NCI-H2029 treated with DMSO at 0.1 percent for 48 hours (cell line): Measurements from ENCODE around the gene RAVER2.
"Not testable (repeated sequence)": the region's sequence is repeated elsewhere in the genome, so short reads cannot be mapped to it uniquely, and the experiment has no call there.

Experiments
- DNase-seq: peaks from one replicate; lab custom pipeline; 2025; lab: John Stamatoyannopoulos, UW

RAVER2 gene

DNA sequence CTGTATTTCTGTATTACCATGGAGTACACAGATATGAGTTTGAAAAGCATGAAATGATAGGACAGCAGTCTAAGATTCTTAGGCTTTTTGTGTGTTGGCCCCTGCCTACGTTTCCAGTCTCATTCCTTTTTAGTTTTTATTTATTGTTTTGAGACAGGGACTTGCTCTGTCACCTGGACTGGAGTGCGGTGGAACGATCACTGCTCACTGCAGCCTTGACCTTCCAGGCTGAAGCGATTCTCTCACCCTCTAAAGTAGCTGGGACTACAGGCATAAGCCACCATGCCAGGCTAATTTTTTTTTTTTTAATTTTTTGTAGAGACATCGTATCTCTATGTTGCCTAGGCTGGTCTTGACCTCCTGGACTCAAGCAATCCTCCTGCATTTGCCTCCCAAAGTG lies 3.8 kb downstream of the RAVER2 start:
- DNase-seq = no peak

DNA sequence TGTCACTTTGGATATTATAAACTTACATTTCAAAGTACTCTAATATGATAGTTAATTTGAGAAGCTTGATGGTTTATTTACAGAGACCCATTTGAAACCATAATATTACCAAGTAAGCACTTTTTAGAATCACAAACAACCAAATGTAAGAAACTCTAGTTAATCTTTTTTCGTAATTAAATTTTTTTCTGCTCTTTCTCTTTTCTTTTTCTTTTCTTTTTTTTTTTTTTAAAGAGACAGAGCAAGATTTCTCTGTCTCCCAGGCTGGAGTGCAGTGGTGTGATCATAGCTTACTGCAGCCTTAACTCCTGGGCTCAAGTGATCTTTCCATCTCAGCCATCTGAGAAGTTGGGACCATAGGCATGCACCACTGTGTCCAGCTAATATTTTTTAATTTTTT lies 5.2 kb downstream of the RAVER2 start:
- DNase-seq = no peak

DNA sequence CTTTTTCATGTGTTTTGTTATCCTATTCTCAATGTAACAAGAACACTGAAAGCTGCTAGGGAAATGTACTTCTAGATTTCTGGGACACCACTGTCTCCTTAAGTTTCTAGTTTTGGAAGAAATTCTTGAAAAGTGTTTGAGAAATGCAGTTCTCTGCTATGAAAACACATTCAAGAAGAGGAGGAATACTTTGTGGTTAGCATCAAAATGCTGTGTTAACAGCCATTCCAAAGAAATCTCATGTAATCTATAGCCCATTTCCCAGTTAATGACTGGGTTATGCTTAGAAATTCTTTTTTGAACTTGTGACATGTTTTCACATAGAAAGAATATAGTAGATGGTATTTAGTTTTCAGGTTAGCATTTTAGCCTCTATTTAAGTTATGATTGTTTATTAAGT lies 6.0 kb downstream of the RAVER2 start:
- DNase-seq = no peak

DNA sequence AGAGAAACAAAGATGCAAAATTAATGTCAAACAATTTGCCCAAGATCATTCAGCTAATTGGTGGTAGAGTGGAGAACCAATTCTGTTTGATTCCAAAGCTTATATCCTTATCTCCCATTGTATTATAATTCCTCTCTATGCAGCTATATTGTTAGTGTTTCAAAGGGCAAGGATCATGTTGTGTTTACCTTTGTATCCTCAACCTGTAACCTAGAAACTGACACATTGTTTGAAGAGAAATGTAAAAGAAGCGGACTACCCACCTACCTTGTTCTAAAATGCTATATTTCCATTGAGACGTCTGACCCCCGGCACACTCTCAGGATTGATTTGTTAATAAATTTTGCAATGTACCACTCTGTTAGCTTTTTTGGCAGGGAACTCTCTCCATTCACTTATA lies 9.3 kb downstream of the RAVER2 start:
- peak; percentile 26 for DNase-seq

DNA sequence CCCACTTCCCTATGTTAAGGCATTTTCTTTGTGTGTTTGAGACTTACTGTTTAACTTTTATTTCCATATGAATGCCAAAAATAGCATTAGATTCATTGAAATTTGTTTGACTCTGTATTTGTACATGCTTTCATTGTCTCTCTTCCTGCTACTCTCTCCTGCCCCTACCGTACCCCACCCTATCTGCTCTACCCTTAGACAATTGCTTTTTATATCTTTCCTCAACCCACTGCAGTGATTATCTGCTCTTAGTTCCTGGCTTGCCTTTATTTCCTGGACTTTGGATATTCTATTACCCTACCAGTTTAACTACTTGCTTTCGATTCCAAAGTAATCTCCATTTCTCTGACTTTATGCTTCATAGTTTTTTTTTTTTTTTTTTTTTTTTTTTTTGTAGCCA lies 10.5 kb downstream of the RAVER2 start:
- no peak for DNase-seq

DNA sequence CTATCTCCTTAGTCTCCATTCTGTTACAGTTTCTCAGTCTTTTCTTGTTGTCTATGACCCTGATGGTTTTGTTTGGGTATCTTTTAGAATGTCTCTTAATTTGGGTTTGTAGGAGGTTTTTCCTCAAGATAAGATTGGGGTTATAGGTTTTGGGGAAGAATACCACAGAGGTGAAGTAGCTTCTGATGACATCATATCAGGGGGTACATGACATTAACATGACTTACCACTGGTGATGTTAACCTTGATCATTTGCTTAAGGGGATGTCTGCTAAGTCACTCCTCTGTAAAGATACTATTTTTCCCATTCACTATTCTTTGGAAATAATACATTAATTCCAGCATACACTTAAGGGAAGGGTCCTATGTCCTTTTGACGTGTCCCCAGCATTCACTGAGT lies 11.9 kb downstream of the RAVER2 start:
- no peak for DNase-seq

DNA sequence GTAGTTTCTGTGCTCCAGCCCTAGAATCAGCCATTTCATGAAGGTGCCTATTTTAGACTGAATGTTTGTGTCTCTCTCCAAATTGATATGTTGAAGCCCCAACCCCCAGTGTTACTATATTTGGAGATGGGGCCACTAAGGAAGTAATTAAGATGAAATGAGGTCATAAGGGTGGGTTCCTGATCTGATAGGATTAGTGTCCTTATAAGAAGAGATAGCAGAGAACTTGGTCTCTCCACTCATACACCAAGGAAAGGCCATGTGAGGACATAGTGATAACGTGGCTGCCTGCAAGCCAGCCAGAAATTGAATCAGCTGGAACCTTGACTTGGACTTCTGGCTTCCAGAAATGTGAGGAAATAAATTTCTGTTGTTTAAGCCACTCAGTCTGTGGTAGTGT lies 12.3 kb downstream of the RAVER2 start:
- no peak for DNase-seq

DNA sequence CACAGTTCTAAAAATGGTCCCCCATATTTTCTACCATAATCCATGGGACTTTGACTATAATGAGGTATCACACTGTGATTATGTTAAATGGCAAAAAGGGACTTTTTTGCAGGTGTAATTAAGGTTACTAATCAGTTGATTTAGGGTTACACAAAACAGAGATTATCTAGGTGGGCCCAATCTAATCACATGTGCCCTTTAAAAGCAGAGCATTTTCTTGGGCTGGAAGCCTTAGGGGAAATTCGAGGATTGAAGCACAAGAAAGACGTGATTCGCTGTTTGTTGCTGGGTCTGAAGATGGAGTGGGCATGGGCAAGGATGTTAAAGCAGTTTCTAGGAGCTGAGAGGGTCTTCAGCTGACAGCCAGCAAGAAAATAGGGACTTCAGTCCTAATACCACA lies 13.4 kb downstream of the RAVER2 start:
- DNase-seq = no peak

DNA sequence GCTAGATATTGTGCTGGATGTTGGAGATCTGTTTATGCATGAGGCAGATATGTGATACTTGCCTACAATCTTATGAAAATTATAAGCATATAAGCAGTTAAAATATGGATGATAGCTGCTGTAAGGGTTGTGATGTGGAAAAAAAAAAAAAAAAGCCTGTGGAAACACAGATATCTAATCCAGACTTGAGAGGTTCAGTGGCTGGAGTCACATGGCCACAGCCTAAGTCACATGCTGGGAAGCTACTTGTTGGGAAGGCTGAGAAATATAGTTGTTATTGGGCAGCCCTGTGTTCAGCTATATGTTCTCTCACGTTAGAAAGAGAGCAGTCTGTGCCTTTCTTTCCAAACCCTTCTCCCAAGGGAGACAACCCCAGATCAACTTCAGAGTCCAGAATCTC lies 15.1 kb downstream of the RAVER2 start:
- DNase-seq = no peak

DNA sequence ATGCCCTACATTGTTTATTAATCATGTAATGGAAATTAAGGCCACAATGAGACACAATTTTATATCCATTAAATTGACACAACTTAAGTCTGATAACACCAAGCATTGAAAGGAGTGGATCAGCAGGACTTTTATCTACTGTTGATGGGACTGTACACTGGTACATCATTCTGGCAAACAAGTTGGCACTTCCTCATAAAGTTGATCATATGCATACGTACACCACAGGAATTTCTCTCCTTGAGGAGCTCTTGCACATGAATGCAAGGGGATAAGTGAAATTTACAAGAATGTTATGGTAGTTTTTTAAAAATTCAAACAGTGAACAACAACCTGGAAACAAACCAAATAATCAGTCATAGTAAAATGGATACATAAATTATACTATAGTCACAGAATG lies 20.1 kb downstream of the RAVER2 start:
- no peak for DNase-seq

DNA sequence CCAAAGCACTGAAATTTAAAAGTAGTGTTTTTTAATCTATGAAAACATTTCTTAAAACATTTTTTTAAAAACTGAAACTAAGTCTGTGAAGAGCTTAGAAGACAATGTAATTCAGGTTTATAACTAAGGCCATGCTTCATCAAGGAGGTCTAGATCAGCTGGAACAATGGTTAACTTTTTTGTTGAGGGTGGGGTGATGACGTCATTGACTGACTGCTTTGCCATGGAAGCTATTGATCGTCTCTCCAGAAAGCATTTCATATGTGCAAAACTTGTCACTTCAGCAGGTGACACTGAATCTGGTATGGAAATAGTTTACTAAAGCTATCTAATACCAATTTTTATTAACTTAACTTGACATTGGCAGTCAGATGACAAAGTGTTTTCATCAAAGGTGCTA lies 21.0 kb downstream of the RAVER2 start:
- DNase-seq = no peak

DNA sequence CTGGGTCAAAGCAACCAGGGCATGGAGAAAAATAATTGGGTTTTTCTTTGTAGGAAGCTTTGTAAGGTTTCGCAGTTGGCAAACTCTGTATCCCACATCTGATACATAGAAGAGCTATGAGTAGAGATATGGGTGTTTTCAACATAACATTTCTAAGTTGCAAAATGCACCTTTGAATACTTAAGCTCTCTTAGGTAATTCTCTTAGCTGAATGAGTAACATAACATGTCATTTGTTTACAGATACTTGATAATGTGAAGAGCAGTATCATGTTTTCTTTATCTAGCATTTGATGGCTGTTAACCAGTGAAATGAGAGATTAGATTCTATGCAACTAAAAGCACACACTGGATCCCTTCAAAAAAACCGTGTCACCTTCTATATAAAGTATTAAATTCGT lies 21.6 kb downstream of the RAVER2 start:
- DNase-seq = peak; percentile 74

DNA sequence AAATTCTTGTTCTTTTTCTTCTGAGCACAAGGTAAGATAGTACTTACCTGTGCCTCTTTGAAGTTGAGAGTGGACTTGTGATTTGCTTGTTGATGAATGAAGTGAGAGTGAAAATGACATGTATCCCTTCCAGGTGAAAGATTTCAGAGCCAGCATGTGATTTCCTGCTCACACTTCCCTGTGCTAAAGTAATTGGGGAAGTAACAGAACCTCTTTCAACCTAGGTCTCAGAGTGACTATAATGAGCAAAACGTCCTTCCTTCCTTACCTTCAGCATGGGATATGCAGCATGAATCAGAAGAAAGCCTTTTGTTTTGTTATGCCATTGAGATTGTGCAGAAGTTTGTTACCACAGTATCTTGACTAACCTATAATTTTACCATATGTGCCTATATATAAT lies 24.6 kb downstream of the RAVER2 start:
- no peak for DNase-seq

DNA sequence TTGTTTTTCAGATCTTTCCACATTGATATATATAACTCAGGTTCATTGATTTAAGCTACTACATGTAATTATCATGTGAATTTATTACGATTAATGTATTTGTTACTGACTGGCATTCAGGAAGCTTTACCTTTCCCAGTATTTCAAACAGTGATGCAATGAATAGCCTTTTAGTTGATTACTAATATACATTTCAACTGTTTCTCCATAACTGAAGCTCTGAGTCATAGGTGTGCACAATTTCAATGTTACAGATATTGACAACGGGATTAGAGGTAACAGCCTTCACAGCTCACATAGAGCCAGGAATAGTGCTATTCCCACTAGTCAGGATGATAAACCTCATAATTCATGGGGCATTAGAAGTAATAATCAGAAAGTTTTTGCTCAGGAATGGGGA lies 25.1 kb downstream of the RAVER2 start:
- no peak for DNase-seq

DNA sequence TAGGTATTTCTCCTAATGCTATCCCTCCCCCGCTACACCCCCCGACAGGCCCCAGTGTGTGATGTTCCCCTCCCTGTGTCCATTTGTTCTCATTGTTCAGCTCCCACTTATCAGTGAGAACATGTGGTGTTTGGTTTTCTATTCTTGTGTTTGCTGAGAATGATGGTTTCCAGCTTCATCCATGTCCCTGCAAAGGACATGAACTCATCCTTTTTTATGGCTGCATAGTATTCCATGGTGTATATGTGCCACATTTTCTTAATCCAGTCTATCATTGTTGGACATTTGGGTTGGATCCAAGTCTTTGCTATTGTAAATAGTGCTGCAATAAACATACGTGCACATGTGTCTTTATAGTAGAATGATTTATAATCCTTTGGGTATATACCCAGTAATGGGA lies 28.4 kb downstream of the RAVER2 start:
- not testable (repeated sequence) for DNase-seq

DNA sequence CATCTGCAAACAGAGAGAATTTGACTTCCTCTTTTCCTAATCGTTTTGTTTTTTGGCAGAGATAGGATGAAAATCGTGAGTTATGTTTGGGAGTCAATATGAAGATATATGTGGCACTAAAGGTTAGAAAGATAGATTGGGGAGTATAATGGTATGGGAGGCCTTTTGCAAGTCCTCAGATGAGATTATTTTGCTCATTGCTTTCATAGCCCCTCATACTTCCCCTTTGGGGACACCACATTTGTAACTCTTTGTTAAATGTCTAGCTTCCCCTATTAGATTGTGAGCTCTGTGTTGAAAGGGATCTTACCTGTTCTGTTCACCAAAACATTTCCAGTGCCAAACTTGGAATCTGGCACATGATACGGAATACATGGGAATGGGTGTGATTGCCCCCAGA lies 30.2 kb downstream of the RAVER2 start:
- no peak for DNase-seq

DNA sequence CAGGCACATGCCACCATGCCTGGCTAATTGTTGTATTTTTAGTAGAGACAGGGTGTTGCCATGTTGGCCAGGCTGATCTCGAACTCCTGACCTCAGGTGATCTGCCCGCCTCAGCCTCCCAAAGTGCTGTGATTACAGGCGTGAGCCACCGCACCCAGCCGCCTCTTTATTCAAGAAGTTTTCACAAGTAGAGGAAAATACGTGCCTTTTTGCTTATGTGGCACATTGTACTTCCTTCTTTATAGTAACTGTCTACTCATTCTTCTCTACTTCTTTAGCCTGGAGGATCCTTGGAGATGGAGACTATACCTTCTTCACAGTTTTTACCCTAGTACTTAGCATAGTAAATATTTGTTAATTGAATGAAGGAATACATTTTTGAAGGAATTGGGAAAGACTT lies 37.2 kb downstream of the RAVER2 start:
- DNase-seq = not testable (repeated sequence)

DNA sequence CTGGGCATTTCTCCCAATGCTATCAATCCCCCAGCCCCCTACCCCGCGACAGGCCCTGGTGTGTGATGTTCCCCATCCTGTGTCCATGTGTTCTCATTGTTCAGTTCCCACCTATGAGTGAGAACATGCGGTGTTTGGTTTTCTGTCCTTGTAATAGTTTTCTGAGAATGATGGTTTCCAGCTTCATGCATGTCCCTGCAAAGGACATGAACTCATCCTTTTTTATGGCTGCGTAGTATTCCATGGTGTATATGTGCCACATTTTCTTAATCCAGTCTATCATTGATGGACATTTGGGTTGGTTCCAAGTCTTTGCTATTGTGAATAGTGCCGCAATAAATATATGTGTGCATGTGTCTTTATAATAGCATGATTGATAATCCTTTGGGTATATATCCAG lies 38.0 kb downstream of the RAVER2 start:
- DNase-seq = not testable (repeated sequence)

DNA sequence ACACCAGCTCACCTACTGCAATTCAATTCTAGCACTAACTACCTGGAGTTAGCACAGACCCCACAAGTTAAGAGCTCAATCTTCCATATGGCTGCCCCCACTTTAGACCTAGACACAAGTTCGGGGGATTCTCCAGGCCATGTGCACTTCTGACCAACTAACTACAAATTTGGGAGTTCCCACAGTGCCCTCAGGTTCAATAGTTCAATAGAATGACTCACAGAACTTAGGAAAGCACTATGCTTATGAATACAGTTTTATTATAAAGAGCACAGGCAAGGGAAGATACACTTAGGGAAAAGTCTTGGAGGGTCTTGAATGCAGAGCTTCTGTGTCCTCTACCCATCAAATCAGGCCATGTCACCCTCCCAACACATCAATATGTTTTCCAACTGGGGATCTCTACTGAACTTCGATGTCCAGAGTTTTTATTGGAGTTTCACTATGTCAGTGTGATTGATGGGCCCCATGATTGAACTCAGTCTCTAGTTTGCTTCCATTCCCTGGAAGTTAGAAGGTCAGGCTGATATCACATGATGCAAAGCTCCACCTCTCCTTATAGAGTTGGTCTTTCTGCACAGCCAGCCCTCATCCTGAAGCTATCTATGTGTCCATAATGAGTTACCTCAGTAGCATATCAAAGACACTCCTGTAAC lies 46.1 kb downstream of the RAVER2 start:
- no peak for DNase-seq

DNA sequence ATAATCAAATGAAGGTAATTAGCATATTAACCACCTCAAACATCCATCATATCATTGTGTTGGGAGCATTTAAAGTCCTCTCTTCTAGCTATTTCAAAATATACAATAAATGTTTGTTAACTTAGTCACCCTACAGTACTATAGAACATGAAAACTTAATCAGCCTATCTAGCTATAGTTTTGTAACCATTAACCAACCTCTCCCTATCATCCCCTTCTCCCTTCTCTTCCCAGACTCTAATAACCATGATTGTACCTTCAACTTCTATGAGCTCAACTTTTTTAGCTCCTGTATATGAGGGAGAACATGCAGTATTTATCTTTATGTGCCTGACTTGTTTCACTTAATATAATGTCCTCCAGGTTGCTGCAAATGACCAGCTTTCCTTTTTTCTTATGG lies 54.0 kb downstream of the RAVER2 start:
- DNase-seq = no peak

DNA sequence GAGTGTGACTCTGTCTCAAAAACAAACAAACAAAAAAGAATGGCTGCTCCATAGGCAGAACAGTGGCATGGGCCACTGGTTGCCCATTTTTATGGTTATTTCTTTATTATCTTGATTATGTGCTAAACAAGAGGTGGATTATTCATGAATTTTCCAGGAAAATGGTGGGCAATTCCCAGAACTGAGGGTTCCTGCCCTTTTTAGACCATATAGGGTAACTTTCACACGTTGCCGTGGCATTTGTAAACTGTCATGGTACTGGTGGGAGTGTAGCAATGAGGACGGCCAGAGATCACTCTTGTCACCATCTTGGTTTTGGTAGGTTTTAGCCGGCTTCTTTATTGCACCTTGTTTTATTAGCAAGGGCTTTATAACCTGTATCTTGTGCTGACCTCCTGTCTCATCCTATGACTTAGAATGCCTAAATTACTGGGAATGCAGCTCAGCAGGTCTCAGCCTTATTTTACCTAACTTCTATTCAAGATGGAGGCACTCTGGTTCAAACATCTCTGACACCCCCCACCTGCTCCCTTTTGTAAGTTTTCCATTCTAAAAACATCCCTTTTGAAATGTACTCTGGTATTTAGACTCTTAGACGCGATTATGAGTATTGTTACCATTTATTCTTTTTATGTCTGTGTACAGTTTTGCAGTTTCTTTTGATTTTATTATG lies 57.1 kb downstream of the RAVER2 start:
- no peak for DNase-seq

DNA sequence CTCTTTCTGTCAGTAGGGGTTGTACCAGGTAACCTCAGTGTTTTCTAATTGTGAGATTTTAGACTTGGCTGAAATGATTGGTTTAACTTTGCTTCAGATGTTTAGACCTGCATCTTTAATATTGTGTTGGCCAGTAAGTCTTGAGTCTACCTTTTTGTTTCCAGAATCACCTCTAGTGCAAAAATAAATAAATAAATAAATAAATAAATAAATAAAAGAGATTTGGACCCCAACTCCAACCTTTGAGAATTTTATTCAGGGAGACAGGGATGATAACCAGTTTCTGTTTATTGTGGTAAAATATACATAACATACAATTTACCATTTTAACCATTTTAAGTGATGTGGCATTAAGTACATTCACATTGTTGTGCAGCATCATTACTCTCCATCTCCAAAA lies 64.4 kb downstream of the RAVER2 start:
- no peak for DNase-seq

DNA sequence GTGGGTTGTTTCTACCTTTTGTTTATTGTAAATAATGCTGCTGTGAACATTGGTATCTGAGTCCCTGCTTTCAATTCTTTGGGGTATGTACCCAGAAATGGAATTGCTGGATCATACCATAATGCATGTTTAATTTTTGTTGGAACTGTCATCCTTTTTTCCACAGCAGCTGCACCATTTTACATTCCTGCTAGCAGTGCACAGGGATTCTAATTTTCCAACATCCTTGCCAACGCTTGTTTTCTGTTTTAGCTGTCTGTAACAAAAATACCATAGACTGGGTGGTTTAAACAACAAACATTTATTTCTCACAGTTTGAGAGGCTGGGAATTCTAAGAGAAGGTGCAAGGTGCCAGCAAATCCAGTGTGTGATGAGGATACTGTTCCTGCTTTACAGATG lies 65.1 kb downstream of the RAVER2 start:
- DNase-seq = no peak

DNA sequence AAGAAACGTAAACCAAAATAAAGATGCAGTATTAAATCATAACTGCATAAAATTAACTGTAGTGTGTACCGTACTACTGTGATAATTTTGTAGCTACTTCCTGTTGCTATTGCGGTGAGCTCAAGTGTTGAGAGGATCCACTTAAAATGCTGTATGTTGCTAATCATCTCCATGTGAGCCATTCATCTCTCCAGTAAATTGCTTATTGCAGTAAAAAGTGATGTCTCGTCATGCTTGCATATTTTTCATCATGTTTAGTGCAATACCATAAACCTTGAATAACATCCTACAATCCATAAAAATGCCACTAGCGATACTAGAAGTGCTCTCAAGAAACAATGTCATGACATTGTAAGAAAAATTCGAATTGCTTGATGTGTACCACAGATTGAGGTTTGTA lies 66.3 kb downstream of the RAVER2 start:
- DNase-seq = peak; percentile 90
